Neutrophil (primary cell): ENCODE data around the gene SLAMF9.

Experiments
- H3K27ac ChIP-seq: fragments of 200-600 bp; sonication (generic); 2 replicates; pipeline ENCODE4 v1.5.1; 2016; ENCODE audit warnings: mild to moderate bottlenecking, moderate library complexity
- H3K27me3 ChIP-seq: fragments of 200-600 bp; sonication (generic); 2 replicates; pipeline ENCODE4 v1.6.0; 2016; ENCODE audit warnings: mild to moderate bottlenecking
- H3K36me3 ChIP-seq: fragments of 200-600 bp; sonication (generic); 2 replicates; pipeline ENCODE4 v1.5.1; 2017
- H3K4me1 ChIP-seq, 2 experiments: fragments of 200-600 bp in 1 of 2; sonication (generic) in 1 of 2; 1 replicate in 1 of 2; 2 replicates in 1 of 2; pipeline versions ENCODE4 v1.5.1 to v1.6.1; 2013 to 2016; ENCODE audit warnings: low read depth in 1 of 2, low read length in 1 of 2, mild to moderate bottlenecking in 1 of 2, moderate library complexity in 1 of 2; ENCODE audit not compliant: control insufficient read depth in 1 of 2, insufficient read depth in 1 of 2
- H3K4me3 ChIP-seq, 2 experiments: fragments of 200-600 bp in 1 of 2; sonication (generic) in 1 of 2; 1 replicate in 1 of 2; 2 replicates in 1 of 2; pipeline ENCODE4 v1.5.1; 2013 to 2016; ENCODE audit warnings: low read depth in 1 of 2, low read length in 1 of 2, mild to moderate bottlenecking in 1 of 2, moderate library complexity in 1 of 2
- H3K9me3 ChIP-seq: fragments of 200-600 bp; sonication (generic); 2 replicates; pipeline ENCODE4 v1.5.1; 2016
- TF ChIP-seq, protein P1 (sequence below): fragments of 200-600 bp; sonication (generic); IDR thresholded peaks from 2 replicates; pipeline ENCODE4 v1.5.1; 2016; ENCODE audit warnings: antibody characterized with exemption

Gene SLAMF9

DNA sequence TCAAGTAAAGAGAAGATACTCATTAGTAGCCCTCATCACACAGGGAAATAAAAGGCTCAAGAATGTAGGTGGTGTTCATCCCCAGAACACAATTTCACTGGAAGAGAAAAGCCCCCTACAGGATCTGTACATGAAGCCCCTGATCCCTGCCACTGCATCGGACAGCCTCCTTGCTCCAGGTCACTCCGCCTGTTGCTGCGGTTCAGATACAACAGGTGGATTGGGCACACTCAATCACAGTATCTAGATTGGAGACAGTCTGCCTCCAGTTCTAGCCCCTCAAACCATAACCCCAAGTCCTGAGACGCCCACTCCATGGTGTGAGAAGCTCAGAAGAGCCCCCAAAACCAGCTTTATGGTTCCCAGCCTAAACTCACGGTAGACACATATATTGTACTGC lies 1.1 kb downstream of the SLAMF9 start:
- H3K27ac ChIP-seq = no peak overlapping the region
- H3K9me3 ChIP-seq = no peaks in the 10 kb centered on the region
- H3K27me3 ChIP-seq = peaks cover 16% of the 10 kb centered on the region
- no peaks in the 10 kb centered on the region for H3K36me3 ChIP-seq
- no peak overlapping the region for H3K4me3 ChIP-seq
- H3K4me1 ChIP-seq = no peaks in the 10 kb centered on the region
- TF ChIP-seq, protein P1, sequence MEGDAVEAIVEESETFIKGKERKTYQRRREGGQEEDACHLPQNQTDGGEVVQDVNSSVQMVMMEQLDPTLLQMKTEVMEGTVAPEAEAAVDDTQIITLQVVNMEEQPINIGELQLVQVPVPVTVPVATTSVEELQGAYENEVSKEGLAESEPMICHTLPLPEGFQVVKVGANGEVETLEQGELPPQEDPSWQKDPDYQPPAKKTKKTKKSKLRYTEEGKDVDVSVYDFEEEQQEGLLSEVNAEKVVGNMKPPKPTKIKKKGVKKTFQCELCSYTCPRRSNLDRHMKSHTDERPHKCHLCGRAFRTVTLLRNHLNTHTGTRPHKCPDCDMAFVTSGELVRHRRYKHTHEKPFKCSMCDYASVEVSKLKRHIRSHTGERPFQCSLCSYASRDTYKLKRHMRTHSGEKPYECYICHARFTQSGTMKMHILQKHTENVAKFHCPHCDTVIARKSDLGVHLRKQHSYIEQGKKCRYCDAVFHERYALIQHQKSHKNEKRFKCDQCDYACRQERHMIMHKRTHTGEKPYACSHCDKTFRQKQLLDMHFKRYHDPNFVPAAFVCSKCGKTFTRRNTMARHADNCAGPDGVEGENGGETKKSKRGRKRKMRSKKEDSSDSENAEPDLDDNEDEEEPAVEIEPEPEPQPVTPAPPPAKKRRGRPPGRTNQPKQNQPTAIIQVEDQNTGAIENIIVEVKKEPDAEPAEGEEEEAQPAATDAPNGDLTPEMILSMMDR = no peak

DNA sequence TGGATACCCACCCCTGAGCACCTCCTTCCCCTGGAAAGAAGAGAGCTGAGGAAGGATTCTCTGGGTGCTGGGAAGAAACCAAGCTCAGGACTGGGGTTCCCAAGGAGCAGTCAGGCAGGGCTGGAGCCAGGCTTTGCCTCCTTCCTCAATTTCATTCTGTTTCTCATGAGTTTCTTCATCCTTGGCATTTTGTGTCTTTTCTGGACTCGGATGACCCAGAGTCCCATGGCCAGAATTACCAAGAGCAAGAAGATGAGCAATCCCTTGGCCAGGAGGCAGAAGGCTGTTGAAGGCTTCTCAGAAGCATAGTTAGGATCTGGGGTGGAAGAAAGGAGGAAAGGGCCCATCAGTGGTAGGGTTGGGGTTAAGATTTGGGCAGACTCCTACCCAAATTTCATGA lies 2.5 kb downstream of the SLAMF9 start:
- TF ChIP-seq, protein P1 = no peak
- Histone ChIP-seq H3K36me3 (no peaks in the 10 kb centered on the region), H3K4me1 (no peaks in the 10 kb centered on the region), H3K27ac (no peak overlapping the region), H3K9me3 (no peaks in the 10 kb centered on the region), H3K4me3 (no peak overlapping the region), H3K27me3 (peaks cover 30% of the 10 kb centered on the region)

DNA sequence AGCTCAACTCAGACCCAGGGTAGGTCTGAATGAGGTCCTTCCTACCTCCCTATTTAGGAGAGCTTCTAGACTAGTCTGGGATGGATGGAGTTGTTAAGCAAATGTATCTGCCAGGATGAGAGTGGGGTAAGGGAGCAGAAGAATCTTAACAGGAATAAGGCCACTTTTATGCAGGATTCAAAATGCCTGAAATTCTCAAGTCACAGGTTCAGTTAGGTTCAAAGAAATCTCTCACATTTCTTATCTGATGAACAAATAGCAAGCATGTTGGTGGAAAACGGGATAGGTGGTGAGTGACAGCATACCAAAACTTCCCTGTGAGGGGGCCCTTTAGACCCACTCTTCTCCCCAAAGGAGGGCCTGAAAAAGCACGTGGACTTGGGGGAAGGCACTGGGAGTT lies 3.0 kb downstream of the SLAMF9 start:
- H3K27ac ChIP-seq = no peak overlapping the region
- H3K4me3 ChIP-seq = no peak overlapping the region
- no peaks in the 10 kb centered on the region for H3K4me1 ChIP-seq
- H3K36me3 ChIP-seq = no peaks in the 10 kb centered on the region
- H3K9me3 ChIP-seq = no peaks in the 10 kb centered on the region
- TF ChIP-seq, protein P1 = no peak
- peaks cover 35% of the 10 kb centered on the region for H3K27me3 ChIP-seq

DNA sequence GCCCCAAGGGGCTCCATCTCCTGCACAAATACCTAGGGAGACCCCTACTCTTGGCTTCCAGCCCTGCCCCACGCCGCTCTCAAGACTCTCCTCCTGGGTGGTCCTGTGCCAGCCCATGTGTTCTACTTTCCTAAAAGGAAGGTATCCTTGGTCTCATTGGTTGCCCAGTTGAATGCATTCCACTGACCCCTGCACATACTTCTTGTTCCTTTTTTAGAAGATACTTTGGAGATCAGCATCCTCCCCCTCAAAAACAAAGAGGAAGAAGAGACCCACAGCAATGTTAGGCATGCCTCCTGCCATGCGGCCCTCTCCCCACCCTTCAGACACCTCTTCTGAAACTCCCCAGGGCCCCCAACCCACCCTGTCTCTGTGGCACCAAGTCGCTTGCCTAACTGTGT lies 4.1 kb downstream of the SLAMF9 start:
- Histone ChIP-seq H3K4me1 (peaks cover 4 to 8% of the 10 kb centered on the region in 2 experiments), H3K4me3 (no peak overlapping the region), H3K9me3 (no peaks in the 10 kb centered on the region), H3K36me3 (no peaks in the 10 kb centered on the region), H3K27ac (no peak overlapping the region), H3K27me3 (peaks cover 45% of the 10 kb centered on the region)
- TF ChIP-seq, protein P1 = no peak

DNA sequence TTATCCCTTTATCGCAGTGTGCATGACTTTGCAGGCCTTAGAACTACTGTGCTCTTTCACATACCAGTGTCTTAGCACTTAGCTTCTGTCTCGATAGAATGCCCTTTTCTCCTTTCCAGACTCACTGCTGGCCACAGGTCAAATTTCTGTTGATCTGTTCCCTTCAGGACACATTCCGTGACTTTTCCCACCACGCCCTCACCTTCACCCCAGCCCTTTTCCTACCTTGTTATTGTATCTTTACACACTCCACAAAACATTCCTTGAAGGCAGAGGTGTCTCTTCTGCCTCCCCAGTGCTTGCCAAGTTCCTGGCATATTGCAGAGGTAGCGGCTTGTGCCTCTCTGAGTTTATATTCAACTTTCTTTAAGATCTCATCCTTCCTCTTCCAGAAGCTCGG lies 4.9 kb downstream of the SLAMF9 start:
- Histone ChIP-seq H3K4me1 (peaks cover 4 to 8% of the 10 kb centered on the region in 2 experiments), H3K27me3 (peaks cover 54% of the 10 kb centered on the region), H3K4me3 (no peak overlapping the region), H3K9me3 (no peaks in the 10 kb centered on the region), H3K36me3 (no peaks in the 10 kb centered on the region), H3K27ac (no peak overlapping the region)
- TF ChIP-seq, protein P1 = no peak

- H3K36me3 ChIP-seq = no peaks in the 10 kb centered on the region
- H3K4me3 ChIP-seq = no peak overlapping the region
- peaks cover 60% of the 10 kb centered on the region for H3K27me3 ChIP-seq
- H3K4me1 ChIP-seq = peaks cover 4 to 8% of the 10 kb centered on the region in 2 experiments
- no peak overlapping the region for H3K27ac ChIP-seq
- TF ChIP-seq, protein P1 = no peak
- H3K9me3 ChIP-seq = no peaks in the 10 kb centered on the region
Measured at GRCh38 chr1:159947942-159948341, 6.1 kb downstream of the SLAMF9 start.
